PC-3 (cell line): ENCODE measurements around the gene WDR89. TPM values are rescaled to one million over a fixed set of nuclear protein-coding genes. Genes with fewer than 3 reads are reported as not detected.

ENCODE experiments used
- ATAC-seq: fragments of 200-7000 bp; cut with Tn5 transposase; 2 replicates; pipeline ENCODE4 v1.9.1; 2020; ENCODE audit warnings: mild to moderate bottlenecking, moderate library complexity
- BruUV-seq: library from RNA; stranded (reverse); fragments of 400-500 nt; replicated peaks from 2 replicates; lab custom pipeline; 2021; lab: Mats Ljungman, UMichigan
- CTCF ChIA-PET: fragments of 300-600 bp; sonication (Branson Sonifier 250); formaldehyde crosslinking; loops from one replicate; lab custom pipeline; 2022; ENCODE audit warnings: antibody characterized with exemption; lab: Charles Lee
- POLR2A ChIA-PET: fragments of 300-600 bp; sonication (Branson Sonifier 250); formaldehyde crosslinking; loops from one replicate; lab custom pipeline; 2022; ENCODE audit warnings: antibody characterized with exemption; ENCODE audit not compliant: unreplicated experiment; lab: Charles Lee
- DNase-seq: peaks from one replicate; pipeline ENCODE4 v3.0.0-alpha.2; 2015
- H2AFZ ChIP-seq: fragments of 300-600 bp; sonication (generic); 2 replicates; pipeline ENCODE4 v1.6.0; 2016; ENCODE audit warnings: antibody characterized with exemption, low read length
- H3F3A ChIP-seq: fragments of 300-600 bp; sonication (generic); one replicate; pipeline ENCODE4 v1.6.0; 2017; ENCODE audit warnings: antibody characterized with exemption, low read length, control low read depth, mild to moderate bottlenecking; ENCODE audit not compliant: unreplicated experiment
- H3K27ac ChIP-seq: fragments of 300-600 bp; sonication (generic); 2 replicates; pipeline ENCODE4 v1.5.1; 2016; ENCODE audit warnings: mild to moderate bottlenecking, low read length
- H3K27me3 ChIP-seq: fragments of 300-600 bp; sonication (generic); 2 replicates; pipeline ENCODE4 v1.6.1; 2016; ENCODE audit warnings: low read length, mixed read lengths
- H3K36me3 ChIP-seq: fragments of 300-600 bp; sonication (generic); 2 replicates; pipeline ENCODE4 v1.6.1; 2016; ENCODE audit warnings: low read depth, mixed run types, low read length, mixed read lengths
- H3K4me1 ChIP-seq: fragments of 300-600 bp; sonication (generic); 2 replicates; pipeline ENCODE4 v1.5.1; 2016; ENCODE audit warnings: low read length; ENCODE audit not compliant: insufficient read depth
- H3K4me2 ChIP-seq: fragments of 300-600 bp; sonication (generic); 2 replicates; pipeline ENCODE4 v1.6.0; 2016; ENCODE audit warnings: low read length
- H3K4me3 ChIP-seq: fragments of 300-600 bp; sonication (generic); 2 replicates; pipeline ENCODE4 v1.5.1; 2016; ENCODE audit warnings: mild to moderate bottlenecking, low read length, mixed read lengths
- H3K79me2 ChIP-seq: fragments of 300-600 bp; sonication (generic); 2 replicates; pipeline ENCODE4 v1.6.1; 2017; ENCODE audit warnings: low read length, mixed read lengths
- H3K9ac ChIP-seq: fragments of 300-600 bp; sonication (generic); 2 replicates; pipeline ENCODE4 v1.6.0; 2016; ENCODE audit warnings: mild to moderate bottlenecking, low read length
- H3K9me2 ChIP-seq: fragments of 300-600 bp; sonication (generic); replicated peaks from 2 replicates; pipeline ENCODE4 v1.6.1; 2016; ENCODE audit warnings: mixed run types, low read length, mixed read lengths
- H3K9me3 ChIP-seq: fragments of 300-600 bp; sonication (generic); 2 replicates; pipeline ENCODE4 v1.6.1; 2016; ENCODE audit warnings: low read length, mixed read lengths
- H4K20me1 ChIP-seq: fragments of 300-600 bp; sonication (generic); 2 replicates; pipeline ENCODE4 v1.6.1; 2016; ENCODE audit warnings: low read length, mixed read lengths
- EZH2 ChIP-seq: fragments of 300-600 bp; sonication (generic); IDR thresholded peaks from one replicate; pipeline ENCODE4 v1.6.1; 2017; ENCODE audit warnings: antibody characterized with exemption, mild to moderate bottlenecking, low read length; ENCODE audit not compliant: unreplicated experiment
- EZH2phosphoT487 ChIP-seq: fragments of 300-600 bp; sonication (generic); IDR thresholded peaks from 2 replicates; pipeline ENCODE4 v1.6.1; 2018; ENCODE audit warnings: mild to moderate bottlenecking, antibody characterized with exemption, low read length, borderline replicate concordance
- intact Hi-C: fragments of 100-400 bp; cut with micrococcal nuclease; formaldehyde crosslinking; loops from 2 replicates; pipeline ENCODE4 v1.9.0; 2023
- total RNA-seq: library from RNA; depleted of rRNA; stranded (reverse); fragments of >200 nt; gene quantifications from 2 replicates; pipeline ENCODE4 v1.2.3, GENCODE V29; 2014
- TF ChIP-seq, protein P1 (sequence below): fragments of 300-600 bp; sonication (generic); conservative IDR thresholded peaks from 2 replicates; pipeline ENCODE4 v1.5.1; 2017; ENCODE audit warnings: antibody characterized with exemption, low read depth, mild to moderate bottlenecking, low read length

WDR89 gene
- total RNA-seq, 1 experiment from 2014 or later = 19.0 TPM

DNA sequence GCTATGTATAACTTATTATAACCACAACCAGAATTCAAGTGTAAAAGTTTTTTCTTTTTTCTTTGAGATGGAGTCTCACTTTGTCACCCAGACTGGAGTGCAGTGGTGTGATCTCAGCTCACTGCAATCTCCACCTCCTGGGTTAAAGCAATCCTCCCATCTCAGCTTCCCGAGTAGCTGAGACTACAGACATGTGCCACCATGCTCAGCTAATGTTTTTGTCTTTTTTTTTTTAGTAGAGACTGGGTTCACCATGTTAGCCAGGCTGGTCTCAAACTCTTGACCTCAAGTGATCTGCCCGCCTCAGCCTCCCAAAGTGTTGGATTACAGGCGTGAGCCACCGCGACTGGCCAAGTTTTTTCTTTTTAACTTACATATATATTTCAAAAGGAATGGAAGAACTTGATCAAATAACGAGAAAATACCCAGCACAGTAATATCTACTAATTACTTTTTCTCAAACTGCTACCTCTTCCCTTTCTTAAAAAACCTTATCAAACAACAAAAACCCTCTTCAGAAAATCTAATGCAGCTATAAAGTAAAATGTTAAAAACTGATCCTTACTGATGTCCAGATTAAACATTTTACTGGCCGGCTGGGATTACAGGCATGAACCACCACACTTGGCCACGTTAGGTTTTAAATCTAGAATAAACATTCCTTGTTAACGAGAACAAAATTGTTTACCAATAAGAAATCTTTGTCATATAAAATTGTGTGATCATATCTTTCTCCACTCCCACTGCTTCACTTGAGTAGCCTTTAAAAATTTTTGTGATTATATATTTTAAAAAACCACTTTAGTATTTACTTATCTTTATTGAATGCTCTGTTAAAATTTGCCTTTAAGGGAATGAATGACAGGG is 41.3 kb upstream of the WDR89 start:
- Histone ChIP-seq H3K27ac (peak overlapping the region; percentile 18), H2AFZ (no peak overlapping the region), H4K20me1 (no peaks in the 10 kb centered on the region), H3K4me3 (no peak overlapping the region), H3K9me2 (no peaks in the 10 kb centered on the region), H3K4me2 (no peak overlapping the region), H3F3A (no peaks in the 10 kb centered on the region), H3K9me3 (no peaks in the 10 kb centered on the region), H3K36me3 (no peaks in the 10 kb centered on the region), H3K9ac (no peak overlapping the region), H3K4me1 (peaks cover 23% of the 10 kb centered on the region), H3K79me2 (no peaks in the 10 kb centered on the region), H3K27me3 (no peaks in the 10 kb centered on the region)
- no peak; the same call in 1 of the 2 replicates for ATAC-seq
- ChIA-PET CTCF (interaction anchor here (0.8 kb wide), 1 partner anchor 70 kb away, joined by 4 read pairs; no protein-coding TSS in a partner anchor), POLR2A (interaction anchor here (0.7 kb wide), 1 partner anchor 286 kb away, joined by 5 read pairs; no protein-coding TSS in a partner anchor)
- no peak for DNase-seq
- TF ChIP-seq EZH2 = no peak
- no peak for TF ChIP-seq EZH2phosphoT487
- TF ChIP-seq, protein P1, sequence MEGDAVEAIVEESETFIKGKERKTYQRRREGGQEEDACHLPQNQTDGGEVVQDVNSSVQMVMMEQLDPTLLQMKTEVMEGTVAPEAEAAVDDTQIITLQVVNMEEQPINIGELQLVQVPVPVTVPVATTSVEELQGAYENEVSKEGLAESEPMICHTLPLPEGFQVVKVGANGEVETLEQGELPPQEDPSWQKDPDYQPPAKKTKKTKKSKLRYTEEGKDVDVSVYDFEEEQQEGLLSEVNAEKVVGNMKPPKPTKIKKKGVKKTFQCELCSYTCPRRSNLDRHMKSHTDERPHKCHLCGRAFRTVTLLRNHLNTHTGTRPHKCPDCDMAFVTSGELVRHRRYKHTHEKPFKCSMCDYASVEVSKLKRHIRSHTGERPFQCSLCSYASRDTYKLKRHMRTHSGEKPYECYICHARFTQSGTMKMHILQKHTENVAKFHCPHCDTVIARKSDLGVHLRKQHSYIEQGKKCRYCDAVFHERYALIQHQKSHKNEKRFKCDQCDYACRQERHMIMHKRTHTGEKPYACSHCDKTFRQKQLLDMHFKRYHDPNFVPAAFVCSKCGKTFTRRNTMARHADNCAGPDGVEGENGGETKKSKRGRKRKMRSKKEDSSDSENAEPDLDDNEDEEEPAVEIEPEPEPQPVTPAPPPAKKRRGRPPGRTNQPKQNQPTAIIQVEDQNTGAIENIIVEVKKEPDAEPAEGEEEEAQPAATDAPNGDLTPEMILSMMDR = no peak
- no TSS peak for BruUV-seq
- intact Hi-C loops = no loop called here

DNA sequence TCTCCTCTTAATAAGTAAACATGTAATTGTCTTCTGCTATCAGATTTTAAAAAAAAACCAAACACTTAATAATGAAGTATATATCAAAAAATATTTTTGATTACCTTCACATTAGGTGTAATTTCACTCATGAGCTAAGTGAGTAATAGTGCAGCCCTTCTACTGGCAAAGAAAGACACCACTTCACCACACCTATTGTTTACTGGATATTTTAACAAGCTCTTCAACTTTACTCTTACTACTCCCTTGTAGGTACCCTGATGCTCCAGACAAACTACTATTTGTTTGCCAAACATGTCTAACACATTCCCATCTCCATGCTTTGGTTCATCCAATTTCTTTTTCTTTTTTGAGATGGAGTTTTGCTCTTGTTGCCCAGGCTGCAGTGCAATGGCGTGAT is 36.9 kb upstream of the WDR89 start:
- H3K36me3 ChIP-seq = no peaks in the 10 kb centered on the region
- CTCF ChIA-PET = interaction anchor here (0.6 to 1.9 kb wide), 4 partner anchors 33 to 92 kb away, joined by 3 to 16 read pairs (median 4); partner anchors contain the start of gene WDR89
- H3K79me2 ChIP-seq = no peaks in the 10 kb centered on the region
- peak overlapping the region; percentile 68 for H3K9ac ChIP-seq
- no peaks in the 10 kb centered on the region for H4K20me1 ChIP-seq
- H3K4me2 ChIP-seq = peak overlapping the region; percentile 60
- H3K4me1 ChIP-seq = peaks cover 23% of the 10 kb centered on the region
- no TSS peak for BruUV-seq
- no peaks in the 10 kb centered on the region for H3K27me3 ChIP-seq
- DNase-seq (peak; percentile 68), ATAC-seq (peak; percentile 81)
- H3K9me3 ChIP-seq = no peaks in the 10 kb centered on the region
- peak overlapping the region; percentile 94 for H3K27ac ChIP-seq
- POLR2A ChIA-PET = interaction anchor here (0.6 to 1.8 kb wide), 2 partner anchors 37 to 846 kb away, joined by 4 to 18 read pairs; partner anchors contain the start of gene WDR89
- H3F3A ChIP-seq = no peaks in the 10 kb centered on the region
- intact Hi-C loops = loop anchor here (1.0 kb wide), 4 partner anchors 37 to 92 kb away; partner anchors contain the start of genes SGPP1 and WDR89
- peak overlapping the region; percentile 28 for H3K4me3 ChIP-seq
- H3K9me2 ChIP-seq = no peaks in the 10 kb centered on the region
- TF ChIP-seq EZH2 (no peak), EZH2phosphoT487 (no peak)
- TF ChIP-seq, protein P1 = no peak
- no peak overlapping the region for H2AFZ ChIP-seq
